ENCODE data around the gene PFN3. TPM values are rescaled to one million over a fixed set of nuclear protein-coding genes. Genes with fewer than 3 reads are reported as not detected.

The PFN3 gene
- total RNA-seq, 1 donor from 2014 or later, result not detected

DNA sequence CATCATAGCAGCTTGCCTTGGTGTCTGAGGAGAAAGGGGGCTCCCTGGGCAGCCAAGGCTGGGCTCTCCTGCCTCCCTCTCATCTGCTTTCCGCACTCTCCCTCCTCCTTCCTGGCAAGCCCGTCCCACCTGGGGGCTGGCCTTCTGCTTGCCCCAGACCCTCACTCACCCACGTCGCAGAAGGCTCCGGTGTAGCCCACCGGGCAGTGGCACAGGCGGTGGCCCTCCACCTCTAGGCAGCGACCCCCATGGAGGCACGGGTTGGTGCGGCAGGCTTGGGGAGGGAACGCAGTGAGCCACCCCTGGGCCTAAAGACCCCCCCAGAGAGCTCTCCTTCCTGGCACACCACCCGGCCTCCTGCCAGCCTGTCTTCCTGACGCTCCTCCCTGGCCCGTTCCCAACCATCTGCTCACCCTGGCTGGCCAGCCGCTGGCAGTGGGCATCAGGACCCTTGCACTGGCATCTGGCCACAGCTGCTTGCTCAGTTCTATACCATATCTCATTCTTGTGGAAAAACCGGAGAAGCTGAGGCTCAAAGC lies 4.2 kb upstream of the PFN3 start:
- no peaks in the 10 kb centered on the region for H3K36me3 ChIP-seq
- intact Hi-C loops (cut with DNase I), result loop anchor here (10.0 kb wide), 1 partner anchor 50 kb away; no protein-coding TSS in a partner anchor
- TF ChIP-seq, protein P1, sequence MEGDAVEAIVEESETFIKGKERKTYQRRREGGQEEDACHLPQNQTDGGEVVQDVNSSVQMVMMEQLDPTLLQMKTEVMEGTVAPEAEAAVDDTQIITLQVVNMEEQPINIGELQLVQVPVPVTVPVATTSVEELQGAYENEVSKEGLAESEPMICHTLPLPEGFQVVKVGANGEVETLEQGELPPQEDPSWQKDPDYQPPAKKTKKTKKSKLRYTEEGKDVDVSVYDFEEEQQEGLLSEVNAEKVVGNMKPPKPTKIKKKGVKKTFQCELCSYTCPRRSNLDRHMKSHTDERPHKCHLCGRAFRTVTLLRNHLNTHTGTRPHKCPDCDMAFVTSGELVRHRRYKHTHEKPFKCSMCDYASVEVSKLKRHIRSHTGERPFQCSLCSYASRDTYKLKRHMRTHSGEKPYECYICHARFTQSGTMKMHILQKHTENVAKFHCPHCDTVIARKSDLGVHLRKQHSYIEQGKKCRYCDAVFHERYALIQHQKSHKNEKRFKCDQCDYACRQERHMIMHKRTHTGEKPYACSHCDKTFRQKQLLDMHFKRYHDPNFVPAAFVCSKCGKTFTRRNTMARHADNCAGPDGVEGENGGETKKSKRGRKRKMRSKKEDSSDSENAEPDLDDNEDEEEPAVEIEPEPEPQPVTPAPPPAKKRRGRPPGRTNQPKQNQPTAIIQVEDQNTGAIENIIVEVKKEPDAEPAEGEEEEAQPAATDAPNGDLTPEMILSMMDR (IDR thresholded peaks at IDR 0.05), result no peak
- H3K4me1 ChIP-seq, result peaks cover 49% of the 10 kb centered on the region
- H3K27me3 ChIP-seq (ENCODE audit: low read depth), result peaks cover 44% of the 10 kb centered on the region
- no peak overlapping the region for H3K27ac ChIP-seq
- H3K4me3 ChIP-seq, result peak overlapping the region; percentile 70
- ATAC-seq (no peak), DNase-seq (no peak)
- no peaks in the 10 kb centered on the region for H3K9me3 ChIP-seq

DNA sequence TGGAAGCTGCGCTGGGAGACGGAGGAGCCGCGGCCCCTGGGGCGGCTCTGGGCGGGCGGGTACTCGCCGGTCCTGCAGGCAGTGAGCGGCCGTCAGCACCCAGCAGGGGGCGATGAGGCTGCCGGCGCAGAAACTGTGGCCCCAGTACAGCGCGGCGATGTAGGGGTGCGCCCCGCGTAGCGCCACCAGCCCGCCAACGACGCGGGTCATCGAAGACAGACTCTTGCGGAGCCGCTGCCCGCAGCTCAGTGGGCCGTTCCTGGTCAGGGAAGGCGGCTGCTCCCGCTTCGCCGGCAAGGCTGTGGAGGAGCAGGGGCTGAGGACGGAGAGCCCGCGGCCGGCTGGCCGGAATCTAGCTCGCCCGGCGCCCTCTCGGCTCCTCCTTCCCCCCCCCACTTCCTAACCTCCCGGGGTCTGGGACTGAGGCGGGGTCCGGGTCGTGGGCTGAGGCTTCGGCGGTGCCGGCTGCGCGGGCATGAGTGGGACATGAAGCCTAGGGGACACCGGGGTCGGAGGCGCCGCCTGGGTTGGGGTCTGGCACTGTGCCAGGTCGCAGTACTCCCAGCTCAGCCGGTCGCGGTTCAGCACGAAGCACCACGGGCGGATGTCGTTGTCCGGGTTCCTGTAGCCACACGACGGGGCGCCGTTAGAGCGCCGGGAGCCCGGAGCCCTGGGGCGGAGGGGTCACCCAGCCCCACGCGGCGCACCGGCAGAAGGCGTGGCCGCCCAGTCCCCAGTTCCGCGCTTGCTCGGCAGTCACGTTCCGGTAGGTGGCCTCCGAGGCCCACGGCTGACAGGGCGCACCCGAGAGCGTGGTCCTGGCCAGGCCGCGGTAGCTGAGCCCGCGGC lies 3.6 kb upstream of the PFN3 start:
- Histone ChIP-seq H3K9me3 (no peaks in the 10 kb centered on the region), H3K27ac (no peak overlapping the region), H3K36me3 (no peaks in the 10 kb centered on the region), H3K27me3 (ENCODE audit: low read depth) (peaks cover 50% of the 10 kb centered on the region), H3K4me1 (peaks cover 49% of the 10 kb centered on the region), H3K4me3 (peak overlapping the region; percentile 70)
- intact Hi-C loops (cut with DNase I), result loop anchor here (10.0 kb wide), 1 partner anchor 51 kb away; no protein-coding TSS in a partner anchor
- DNase-seq (peak; percentile 94), ATAC-seq (peak; percentile 94)
- TF ChIP-seq, protein P1 (IDR thresholded peaks at IDR 0.05), result peak; percentile 83

DNA sequence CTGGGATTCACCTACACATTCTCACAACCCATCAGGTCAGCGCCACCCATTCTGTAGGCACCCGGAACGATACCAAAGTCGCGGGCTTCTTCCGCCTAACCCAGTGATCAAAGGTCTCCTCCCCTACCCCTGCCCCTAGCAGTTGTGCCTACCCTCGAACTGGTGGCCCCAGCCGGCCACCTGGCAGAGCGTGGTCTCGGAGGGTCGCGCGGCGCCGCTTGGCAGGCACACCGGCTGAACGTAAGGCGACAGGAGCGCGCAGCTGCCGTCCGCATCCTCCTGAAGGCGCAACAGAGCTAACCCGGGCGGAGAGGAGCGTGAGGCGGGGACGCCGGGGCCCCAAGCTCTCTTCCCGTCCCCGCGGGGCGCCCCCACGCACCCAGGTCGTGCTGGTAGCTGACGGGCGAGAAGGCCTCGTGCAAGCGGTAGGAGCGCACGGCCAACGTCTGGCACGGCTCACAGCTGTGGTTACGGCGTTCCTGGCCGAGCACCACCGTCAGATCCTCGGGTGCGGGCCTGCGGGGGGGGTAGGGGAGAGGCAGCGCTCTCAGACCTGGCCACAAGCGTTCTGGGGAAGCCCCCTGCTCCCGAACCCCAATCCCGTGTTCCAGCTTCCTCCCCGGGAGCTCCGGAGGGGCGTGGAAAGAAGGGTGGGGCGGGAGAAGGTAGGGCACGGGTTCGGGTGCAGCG lies 2.8 kb upstream of the PFN3 start:
- intact Hi-C loops (cut with DNase I), result loop anchor here (10.0 kb wide), 1 partner anchor 52 kb away; no protein-coding TSS in a partner anchor
- no peak for DNase-seq

DNA sequence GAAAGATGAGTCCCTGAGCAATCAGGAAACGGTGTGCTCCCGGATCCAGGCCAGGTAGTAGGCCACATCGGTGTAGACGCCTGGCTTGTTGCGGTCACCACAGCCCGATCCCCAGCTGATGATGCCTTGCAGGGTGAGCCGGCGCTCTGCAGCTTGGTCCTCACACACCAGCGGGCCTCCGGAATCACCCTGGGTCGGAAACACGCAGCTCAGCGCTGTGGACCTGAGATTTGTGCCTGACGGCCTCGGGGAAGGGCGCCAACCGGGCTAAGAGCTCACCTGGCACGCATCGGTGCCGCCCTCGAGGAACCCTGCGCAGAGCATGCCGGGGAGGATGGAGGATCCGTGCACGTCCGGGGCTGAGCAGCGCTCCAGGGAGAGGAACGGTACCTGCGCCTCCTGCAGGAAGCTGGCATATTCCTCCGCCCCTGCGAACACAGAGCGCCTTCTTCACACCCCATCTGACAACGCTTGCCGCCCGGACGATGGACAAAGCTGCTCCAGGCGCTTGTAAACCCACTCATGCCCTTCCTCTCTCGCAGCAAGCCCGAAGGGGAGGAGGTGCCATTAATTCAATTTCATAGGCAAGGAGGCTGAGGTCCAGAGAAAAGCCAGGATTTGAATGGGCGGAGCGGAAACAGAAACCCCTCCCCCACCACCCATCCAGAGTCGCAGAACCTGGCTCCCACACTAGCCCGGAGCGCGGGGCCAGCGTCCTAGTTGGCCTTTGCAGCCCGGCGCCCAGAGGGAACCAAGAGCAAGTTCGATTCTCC lies 2.0 kb upstream of the PFN3 start:
- ATAC-seq (peak; percentile 65 to 74), DNase-seq (peak; percentile 84)
- Histone ChIP-seq H3K27ac (no peak overlapping the region), H3K27me3 (ENCODE audit: low read depth) (peaks cover 64% of the 10 kb centered on the region), H3K9me3 (no peaks in the 10 kb centered on the region), H3K4me1 (peaks cover 49% of the 10 kb centered on the region), H3K36me3 (no peaks in the 10 kb centered on the region), H3K4me3 (peak overlapping the region; percentile 70)
- intact Hi-C loops (cut with DNase I), result loop anchor here (10.0 kb wide), 1 partner anchor 52 kb away; no protein-coding TSS in a partner anchor
- TF ChIP-seq, protein P1 (IDR thresholded peaks at IDR 0.05), result peak; percentile 36

More for the DNA sequence above, 2.8 kb upstream of the PFN3 start:
- Histone ChIP-seq H3K36me3 (no peaks in the 10 kb centered on the region), H3K4me1 (peaks cover 49% of the 10 kb centered on the region), H3K27me3 (ENCODE audit: low read depth) (peaks cover 56% of the 10 kb centered on the region), H3K27ac (no peak overlapping the region), H3K4me3 (peak overlapping the region; percentile 70), H3K9me3 (no peaks in the 10 kb centered on the region)
- peak; percentile 5 to 13 for ATAC-seq
- TF ChIP-seq, protein P1 (IDR thresholded peaks at IDR 0.05), result no peak
